Mesendoderm (in vitro differentiated cells): Measurements from ENCODE around the gene TMEM39A.

ENCODE experiments used
- DNase-seq: peaks from one replicate; pipeline ENCODE4 v3.0.0; 2013
- H2AK5ac ChIP-seq: 2 replicates; pipeline ENCODE4 v1.6.1; 2013; ENCODE audit warnings: low read length, inconsistent platforms
- H2BK120ac ChIP-seq: 2 replicates; pipeline ENCODE4 v1.6.1; 2013; ENCODE audit warnings: low read depth, mild to moderate bottlenecking, low read length, moderate library complexity, mixed read lengths
- H2BK15ac ChIP-seq: replicated peaks from 2 replicates; pipeline ENCODE4 v1.6.1; 2013; ENCODE audit warnings: low read depth, mild to moderate bottlenecking, moderate library complexity
- H2BK5ac ChIP-seq: 2 replicates; pipeline ENCODE4 v1.6.1; 2013; ENCODE audit warnings: low read length, inconsistent platforms
- H3K18ac ChIP-seq: 2 replicates; pipeline ENCODE4 v1.6.1; 2013; ENCODE audit warnings: mild to moderate bottlenecking, low read length, mixed read lengths
- H3K23ac ChIP-seq: one replicate; pipeline ENCODE4 v1.6.1; 2013; ENCODE audit warnings: low read length
- H3K27ac ChIP-seq: 2 replicates; pipeline ENCODE4 v1.5.1; 2013; ENCODE audit warnings: low read depth, mild to moderate bottlenecking, inconsistent platforms, low read length, moderate library complexity
- H3K27me3 ChIP-seq: 2 replicates; pipeline ENCODE4 v1.6.1; 2013; ENCODE audit warnings: low read length, control low read depth, mild to moderate bottlenecking, inconsistent platforms; ENCODE audit not compliant: insufficient read depth, poor library complexity
- H3K36me3 ChIP-seq: 2 replicates; pipeline ENCODE4 v1.6.1; 2013; ENCODE audit warnings: low read length, inconsistent platforms; ENCODE audit not compliant: control insufficient read depth, insufficient read depth
- H3K4ac ChIP-seq: one replicate; pipeline ENCODE4 v1.6.1; 2013; ENCODE audit warnings: low read depth, mild to moderate bottlenecking, low read length, moderate library complexity
- H3K4me1 ChIP-seq: 2 replicates; pipeline ENCODE4 v1.6.1; 2013; ENCODE audit warnings: low read depth, low read length, inconsistent platforms; ENCODE audit not compliant: control insufficient read depth
- H3K4me2 ChIP-seq: 2 replicates; pipeline ENCODE4 v1.6.1; 2013; ENCODE audit warnings: low read length
- H3K4me3 ChIP-seq: 2 replicates; pipeline ENCODE4 v1.5.1; 2013; ENCODE audit warnings: mild to moderate bottlenecking, low read length
- H3K56ac ChIP-seq: one replicate; pipeline ENCODE4 v1.6.1; 2013; ENCODE audit warnings: low read length
- H3K79me1 ChIP-seq: 2 replicates; pipeline ENCODE4 v1.6.1; 2013; ENCODE audit warnings: low read length, inconsistent platforms
- H3K79me2 ChIP-seq: 2 replicates; pipeline ENCODE4 v1.6.1; 2013; ENCODE audit warnings: mild to moderate bottlenecking, low read length; ENCODE audit not compliant: control insufficient read depth, insufficient read depth
- H3K9ac ChIP-seq: 2 replicates; pipeline ENCODE4 v1.6.1; 2013; ENCODE audit warnings: low read length, inconsistent platforms
- H4K5ac ChIP-seq: one replicate; pipeline ENCODE4 v1.6.1; 2013; ENCODE audit warnings: low read length
- H4K8ac ChIP-seq: one replicate; pipeline ENCODE4 v1.6.1; 2013; ENCODE audit warnings: low read depth, mild to moderate bottlenecking, control low read depth, low read length, moderate library complexity
- WGBS: extraction: QIAGEN DNeasy Blood & Tissue Kit; methylation state at CpG from one replicate; pipeline ENCODE4 v1.1.7; 2013; ENCODE audit warnings: low lambda C conversion rate, missing lambda C conversion rate; ENCODE audit not compliant: insufficient coverage; ENCODE audit errors: extremely low coverage; 5-methylcytosine and 5-hydroxymethylcytosine counted together

The TMEM39A gene

GRCh38 chr3:119395923-119396358 lies 67.5 kb downstream of the TMEM39A start:
- H3K56ac ChIP-seq, result no peak overlapping the region
- H4K8ac ChIP-seq, result no peak overlapping the region
- no peak overlapping the region for H3K18ac ChIP-seq
- no peak overlapping the region for H2BK5ac ChIP-seq
- H4K5ac ChIP-seq, result no peak overlapping the region
- no peak overlapping the region for H3K4ac ChIP-seq
- no peaks in the 10 kb centered on the region for H3K79me1 ChIP-seq
- H2AK5ac ChIP-seq, result no peak overlapping the region
- H3K9ac ChIP-seq, result no peak overlapping the region
- DNase-seq, result no peak
- no peak overlapping the region for H3K27ac ChIP-seq
- no peaks in the 10 kb centered on the region for H3K4me1 ChIP-seq
- H3K79me2 ChIP-seq, result no peaks in the 10 kb centered on the region
- no peak overlapping the region for H3K4me3 ChIP-seq
- H2BK15ac ChIP-seq, result no peak overlapping the region
- H3K36me3 ChIP-seq, result peaks cover 2% of the 10 kb centered on the region
- H2BK120ac ChIP-seq, result no peak overlapping the region
- no peak overlapping the region for H3K23ac ChIP-seq
- no peaks in the 10 kb centered on the region for H3K27me3 ChIP-seq
- no CpG with 5 or more reads among the region's 2 CpGs for WGBS
- H3K4me2 ChIP-seq, result no peak overlapping the region

- Histone ChIP-seq H4K8ac (no peak overlapping the region), H3K79me2 (no peaks in the 10 kb centered on the region), H4K5ac (no peak overlapping the region), H3K18ac (no peak overlapping the region), H3K9ac (no peak overlapping the region), H2BK5ac (no peak overlapping the region), H3K23ac (no peak overlapping the region), H3K27me3 (no peaks in the 10 kb centered on the region), H3K4ac (no peak overlapping the region), H3K36me3 (peaks cover 2% of the 10 kb centered on the region), H3K4me1 (no peaks in the 10 kb centered on the region), H2AK5ac (no peak overlapping the region), H3K56ac (no peak overlapping the region), H3K27ac (no peak overlapping the region), H3K79me1 (no peaks in the 10 kb centered on the region), H3K4me3 (no peak overlapping the region), H3K4me2 (no peak overlapping the region), H2BK15ac (no peak overlapping the region), H2BK120ac (no peak overlapping the region)
- no CpG with 5 or more reads among the region's 8 CpGs for whole genome bisulfite sequencing
- DNase-seq, result peak; percentile 25
These were observed 74.8 kb downstream of the TMEM39A start for GRCh38 chr3:119388577-119388976.

GRCh38 chr3:119382134-119382533 lies 81.3 kb downstream of the TMEM39A start:
- no peak overlapping the region for H4K5ac ChIP-seq
- no peak overlapping the region for H3K4me3 ChIP-seq
- no peak for DNase-seq
- H3K56ac ChIP-seq, result no peak overlapping the region
- peaks cover 2% of the 10 kb centered on the region for H3K4me1 ChIP-seq
- no peak overlapping the region for H2BK15ac ChIP-seq
- H3K36me3 ChIP-seq, result peaks cover 6% of the 10 kb centered on the region
- H3K79me2 ChIP-seq, result no peaks in the 10 kb centered on the region
- no peak overlapping the region for H2BK120ac ChIP-seq
- H3K79me1 ChIP-seq, result no peaks in the 10 kb centered on the region
- no peak overlapping the region for H3K4me2 ChIP-seq
- H3K27ac ChIP-seq, result no peak overlapping the region
- no peak overlapping the region for H4K8ac ChIP-seq
- H3K23ac ChIP-seq, result no peak overlapping the region
- no peaks in the 10 kb centered on the region for H3K27me3 ChIP-seq
- no peak overlapping the region for H3K18ac ChIP-seq
- no CpG with 5 or more reads among the region's 7 CpGs for WGBS
- H2BK5ac ChIP-seq, result no peak overlapping the region
- H3K4ac ChIP-seq, result no peak overlapping the region
- no peak overlapping the region for H2AK5ac ChIP-seq
- no peak overlapping the region for H3K9ac ChIP-seq

DNA sequence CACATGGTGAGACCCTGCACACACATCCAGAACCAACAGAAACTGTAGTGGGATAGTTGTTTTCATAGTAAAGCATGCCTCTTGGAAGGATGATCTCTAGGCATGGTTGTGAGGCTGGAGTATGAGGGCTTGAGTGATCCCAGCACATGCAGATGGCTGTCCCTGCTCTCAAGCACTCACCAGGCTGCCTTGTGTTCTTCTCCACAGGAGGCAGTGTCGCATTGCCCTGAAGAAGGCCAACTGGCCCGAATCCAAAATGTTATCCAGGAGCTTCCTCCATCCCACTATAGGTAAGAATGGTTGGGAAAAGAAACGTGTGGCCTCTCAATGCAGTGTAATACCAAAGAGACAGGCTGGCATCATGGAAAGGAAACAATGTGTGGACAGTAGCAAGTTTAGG lies 82.7 kb downstream of the TMEM39A start:
- H3K4me3 ChIP-seq, result no peak overlapping the region
- no peak overlapping the region for H3K18ac ChIP-seq
- peaks cover 6% of the 10 kb centered on the region for H3K36me3 ChIP-seq
- peaks cover 2% of the 10 kb centered on the region for H3K4me1 ChIP-seq
- no peak overlapping the region for H2BK15ac ChIP-seq
- no peak overlapping the region for H3K23ac ChIP-seq
- no peak overlapping the region for H3K27ac ChIP-seq
- no peak overlapping the region for H3K4me2 ChIP-seq
- WGBS, result no CpG with 5 or more reads among the region's 3 CpGs
- H3K4ac ChIP-seq, result no peak overlapping the region
- H3K79me1 ChIP-seq, result no peaks in the 10 kb centered on the region
- H4K5ac ChIP-seq, result no peak overlapping the region
- DNase-seq, result no peak
- no peak overlapping the region for H2AK5ac ChIP-seq
- H3K9ac ChIP-seq, result no peak overlapping the region
- H3K79me2 ChIP-seq, result no peaks in the 10 kb centered on the region
- no peak overlapping the region for H2BK120ac ChIP-seq
- no peak overlapping the region for H4K8ac ChIP-seq
- H3K56ac ChIP-seq, result no peak overlapping the region
- H2BK5ac ChIP-seq, result no peak overlapping the region
- H3K27me3 ChIP-seq, result no peaks in the 10 kb centered on the region
